ENCODE data around the gene SCCPDH.
"Not testable (repeated sequence)": the region's sequence is repeated elsewhere in the genome, so short reads cannot be mapped to it uniquely, and the experiment has no call there.

Gene SCCPDH

GRCh38 chr1:246705368-246705767, 18.8 kb upstream of the SCCPDH start:
- no peak for DNase-seq (ENCODE audit: low read depth in 2 of 2)

GRCh38 chr1:246708166-246708565, 16.0 kb upstream of the SCCPDH start:
- no peak for DNase-seq (ENCODE audit: low read depth in 2 of 2)

- no peak for DNase-seq (ENCODE audit: low read depth in 2 of 2)
These were observed 15.0 kb upstream of the SCCPDH start for GRCh38 chr1:246709196-246709595.

GRCh38 chr1:246709835-246710234, 14.4 kb upstream of the SCCPDH start:
- DNase-seq (ENCODE audit: low read depth in 2 of 2), result no peak

- DNase-seq (ENCODE audit: low read depth in 2 of 2), result no peak
These were observed 12.6 kb upstream of the SCCPDH start for GRCh38 chr1:246711548-246712003.

- DNase-seq (ENCODE audit: low read depth in 2 of 2), result not testable (repeated sequence)
These were observed 11.8 kb upstream of the SCCPDH start for GRCh38 chr1:246712428-246712827.

- not testable (repeated sequence) for DNase-seq (ENCODE audit: low read depth in 2 of 2)
These were observed 4.8 kb upstream of the SCCPDH start for GRCh38 chr1:246719361-246719760.

- DNase-seq (ENCODE audit: low read depth in 2 of 2), result not testable (repeated sequence)
These were observed 3.4 kb upstream of the SCCPDH start for GRCh38 chr1:246720814-246721213.

- no peak for DNase-seq (ENCODE audit: low read depth in 2 of 2)
These were observed 1.5 kb upstream of the SCCPDH start for GRCh38 chr1:246722720-246723119.

GRCh38 chr1:246724731-246725095, 504 bp downstream of the SCCPDH start:
- DNase-seq (ENCODE audit: low read depth in 2 of 2), result no peak

- no peak for DNase-seq (ENCODE audit: low read depth in 2 of 2)
These were observed 982 bp downstream of the SCCPDH start for GRCh38 chr1:246725191-246725590.

GRCh38 chr1:246726255-246726679, 2.1 kb downstream of the SCCPDH start:
- DNase-seq (ENCODE audit: low read depth in 2 of 2), result no peak

GRCh38 chr1:246726881-246727280, 2.7 kb downstream of the SCCPDH start:
- DNase-seq (ENCODE audit: low read depth in 2 of 2), result no peak

GRCh38 chr1:246727594-246727993, 3.4 kb downstream of the SCCPDH start:
- DNase-seq (ENCODE audit: low read depth in 2 of 2), result no peak

GRCh38 chr1:246728311-246728710, 4.1 kb downstream of the SCCPDH start:
- DNase-seq (ENCODE audit: low read depth in 2 of 2), result no peak

GRCh38 chr1:246729040-246729439, 4.8 kb downstream of the SCCPDH start:
- DNase-seq (ENCODE audit: low read depth in 2 of 2), result not testable (repeated sequence)

- DNase-seq (ENCODE audit: low read depth in 2 of 2), result no peak
These were observed 6.6 kb downstream of the SCCPDH start for GRCh38 chr1:246730839-246731238.

- DNase-seq (ENCODE audit: low read depth in 2 of 2), result not testable (repeated sequence)
These were observed 7.7 kb downstream of the SCCPDH start for GRCh38 chr1:246731873-246732272.

GRCh38 chr1:246733704-246734103, 9.5 kb downstream of the SCCPDH start:
- DNase-seq (ENCODE audit: low read depth in 2 of 2), result no peak

GRCh38 chr1:246734866-246735265, 10.7 kb downstream of the SCCPDH start:
- no peak for DNase-seq (ENCODE audit: low read depth in 2 of 2)

- DNase-seq (ENCODE audit: low read depth in 2 of 2), result no peak
These were observed 11.5 kb downstream of the SCCPDH start for GRCh38 chr1:246735735-246736134.

GRCh38 chr1:246742396-246742795, 18.2 kb downstream of the SCCPDH start:
- DNase-seq (ENCODE audit: low read depth in 2 of 2), result no peak

GRCh38 chr1:246746155-246746554, 21.9 kb downstream of the SCCPDH start:
- not testable (repeated sequence) for DNase-seq (ENCODE audit: low read depth in 2 of 2)

GRCh38 chr1:246748006-246748405, 23.8 kb downstream of the SCCPDH start:
- no peak for DNase-seq (ENCODE audit: low read depth in 2 of 2)

- no peak for DNase-seq (ENCODE audit: low read depth in 2 of 2)
These were observed 24.7 kb downstream of the SCCPDH start for GRCh38 chr1:246748867-246749266.
